H54 (cell line): ENCODE results near the gene ZNF620.
"Not testable (repeated sequence)": the region's sequence is repeated elsewhere in the genome, so short reads cannot be mapped to it uniquely, and the experiment has no call there.

ENCODE experiments used
- DNase-seq: peaks from one replicate; pipeline ENCODE4 v3.0.0; 2011; ENCODE audit warnings: low spot score, mixed read lengths; ENCODE audit not compliant: insufficient read length
- FAIRE-seq: peaks from 3 replicates; lab custom pipeline; 2011; peaks lifted over from hg19 to GRCh38; lab: Jason Lieb, UNC
- POLR2A ChIP-seq: IDR thresholded peaks from 2 replicates; pipeline ENCODE4 v1.6.1; 2011; ENCODE audit warnings: low read depth, mild to moderate bottlenecking, low read length

The ZNF620 gene

DNA sequence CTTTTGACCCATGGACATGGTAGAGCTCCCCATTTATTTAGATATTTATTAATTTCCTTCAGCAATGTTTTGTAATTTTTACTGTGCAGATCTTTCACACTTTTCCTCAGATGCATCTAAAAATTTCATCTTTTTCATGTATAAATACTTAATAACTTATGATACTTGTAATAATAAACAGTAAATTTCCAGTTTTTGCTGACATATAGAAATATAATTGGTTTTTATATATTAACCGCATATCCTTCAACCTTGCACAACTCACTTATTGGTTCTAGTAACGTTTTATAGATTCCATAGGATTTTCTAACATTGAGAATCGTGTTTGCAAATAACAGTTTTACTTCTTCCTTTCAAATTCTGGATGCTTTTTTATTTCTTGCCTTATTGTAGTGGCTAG lies 15.4 kb downstream of the ZNF620 start:
- FAIRE-seq (no peak), DNase-seq (no peak)
- TF ChIP-seq POLR2A = no peak

DNA sequence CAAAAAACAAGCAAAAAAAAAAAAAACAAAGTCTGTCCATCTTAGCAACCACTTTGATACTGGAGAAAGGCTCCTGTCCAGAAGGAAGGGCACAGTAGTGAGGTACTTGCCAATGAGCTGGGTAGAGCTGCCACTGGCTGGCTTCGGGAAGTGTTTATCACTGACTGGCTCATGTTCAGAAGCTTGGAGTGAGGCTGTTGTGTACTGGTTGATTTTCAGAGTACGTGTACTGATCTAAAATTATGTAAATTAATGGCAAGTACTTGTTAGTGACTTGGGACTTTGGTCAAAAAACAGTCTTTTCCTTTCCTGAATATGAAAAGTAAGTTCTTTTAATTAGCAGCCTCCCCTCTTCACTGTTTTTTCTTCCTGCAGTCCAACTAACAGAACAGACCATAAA lies 17.9 kb downstream of the ZNF620 start:
- TF ChIP-seq POLR2A = no peak
- DNase-seq (no peak), FAIRE-seq (no peak)

DNA sequence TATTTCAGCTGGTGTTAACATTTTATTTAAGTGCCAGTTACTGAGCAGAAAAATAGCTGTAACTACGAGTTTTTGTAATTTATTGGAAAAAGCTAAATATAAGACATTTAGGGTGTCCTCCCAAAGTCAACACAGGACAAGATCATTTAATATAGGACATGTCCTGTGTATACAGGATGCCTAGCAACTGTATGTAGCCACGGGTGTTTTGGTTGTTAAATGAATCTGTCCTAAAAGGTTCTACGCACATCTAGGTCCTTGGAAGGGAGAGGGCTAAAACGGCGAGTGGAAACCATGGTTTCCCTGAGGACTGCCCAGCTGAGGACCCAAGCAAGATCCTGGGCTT lies 18.4 kb downstream of the ZNF620 start:
- FAIRE-seq (no peak), DNase-seq (no peak)
- TF ChIP-seq POLR2A = no peak

DNA sequence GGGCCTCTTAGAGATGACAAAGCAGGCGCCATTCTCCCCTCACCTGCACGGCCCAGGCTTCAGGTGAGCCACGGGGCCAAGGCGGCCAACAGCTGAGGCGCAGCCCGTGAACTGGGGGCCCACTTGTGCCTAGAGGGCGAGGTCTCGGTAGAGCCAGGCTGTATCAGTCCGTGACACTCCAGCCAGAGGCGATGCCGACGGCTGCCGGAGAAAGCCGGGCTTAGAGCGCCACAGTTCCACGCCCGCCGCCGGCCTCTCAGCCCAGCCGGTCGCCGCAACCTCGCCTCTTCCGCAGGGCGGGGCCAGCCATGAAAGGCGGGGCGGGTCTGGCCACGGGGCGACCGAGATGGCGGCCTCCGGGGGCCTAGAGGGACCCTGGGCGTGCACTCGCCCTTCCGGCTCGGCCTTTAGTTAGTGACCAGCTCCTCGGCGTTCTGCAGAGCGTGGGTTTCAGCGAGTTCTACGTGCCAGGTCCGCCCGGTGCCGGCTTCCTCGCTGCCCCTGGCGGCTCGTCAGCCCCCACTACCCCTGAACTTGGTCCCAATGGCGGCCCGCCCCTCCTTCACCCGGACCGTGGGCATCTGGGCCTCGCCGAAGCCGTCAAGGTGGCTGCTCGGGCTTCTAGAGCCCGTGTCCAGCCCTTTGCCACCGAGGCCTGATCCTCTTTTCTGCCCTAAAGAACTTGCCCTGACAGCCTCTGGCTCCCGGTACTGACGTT lies 18.9 kb downstream of the ZNF620 start, which contains the start of gene ZNF621:
Gene ZNF621 (plus strand): TSS at position 393 of the 718 bp plus-strand sequence. CDS start 881 bp downstream, outside the sequence.
- peak; percentile 91 for TF ChIP-seq POLR2A
- FAIRE-seq (peak; percentile 85), DNase-seq (peak; percentile 89)

DNA sequence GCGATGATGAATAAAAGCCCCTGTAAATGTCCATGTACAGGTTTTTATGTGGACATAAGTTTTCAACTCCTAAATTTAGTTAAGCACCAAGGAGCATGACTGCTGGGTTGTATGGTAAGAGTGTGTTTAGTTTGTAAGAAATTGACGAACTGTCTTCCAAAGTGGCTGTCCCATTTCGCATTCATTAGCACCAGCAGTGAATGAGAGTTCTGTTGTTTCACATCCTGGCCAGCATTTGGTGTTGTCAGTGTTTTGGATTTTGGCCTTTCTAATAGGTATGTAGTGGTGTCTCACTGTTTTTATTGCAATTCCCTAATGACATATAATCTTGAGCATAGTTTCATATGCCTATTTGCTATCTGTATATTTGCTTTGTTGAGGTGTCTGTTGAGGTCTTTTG lies 22.6 kb downstream of the ZNF620 start:
- DNase-seq (no peak), FAIRE-seq (no peak)
- no peak for TF ChIP-seq POLR2A

DNA sequence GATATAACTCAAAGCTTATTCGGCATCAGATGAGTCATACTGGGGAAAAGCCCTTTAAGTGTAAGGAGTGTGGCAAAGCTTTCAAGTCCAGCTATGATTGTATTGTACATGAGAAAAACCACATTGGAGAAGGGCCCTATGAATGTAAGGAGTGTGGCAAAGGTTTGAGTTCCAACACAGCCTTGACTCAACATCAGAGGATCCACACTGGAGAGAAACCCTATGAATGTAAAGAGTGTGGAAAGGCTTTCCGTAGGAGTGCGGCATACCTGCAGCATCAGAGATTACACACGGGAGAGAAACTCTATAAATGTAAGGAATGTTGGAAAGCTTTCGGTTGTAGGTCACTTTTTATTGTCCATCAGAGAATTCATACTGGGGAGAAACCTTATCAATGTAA lies 26.4 kb downstream of the ZNF620 start:
- TF ChIP-seq POLR2A = no peak
- DNase-seq (no peak), FAIRE-seq (no peak)

DNA sequence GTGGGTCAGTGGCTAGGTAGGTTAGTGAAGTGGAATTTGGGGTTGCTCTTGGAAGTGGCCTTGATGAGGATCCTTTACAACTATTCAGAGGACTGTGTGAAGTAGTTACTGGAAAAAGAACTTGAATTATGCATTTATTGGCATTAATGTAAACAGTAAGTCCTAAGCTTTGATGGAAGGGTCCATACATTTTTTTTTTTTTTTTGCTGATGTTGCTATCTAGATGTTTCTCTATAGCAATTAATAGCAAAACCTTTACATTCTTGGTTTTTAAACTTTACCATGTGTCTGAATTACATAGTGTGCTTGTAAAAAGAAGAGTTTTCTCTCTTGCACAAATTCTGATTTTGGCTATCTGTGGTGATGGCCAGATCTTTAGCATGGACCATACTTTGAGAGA lies 28.4 kb downstream of the ZNF620 start:
- no peak for TF ChIP-seq POLR2A
- DNase-seq (no peak), FAIRE-seq (no peak)

DNA sequence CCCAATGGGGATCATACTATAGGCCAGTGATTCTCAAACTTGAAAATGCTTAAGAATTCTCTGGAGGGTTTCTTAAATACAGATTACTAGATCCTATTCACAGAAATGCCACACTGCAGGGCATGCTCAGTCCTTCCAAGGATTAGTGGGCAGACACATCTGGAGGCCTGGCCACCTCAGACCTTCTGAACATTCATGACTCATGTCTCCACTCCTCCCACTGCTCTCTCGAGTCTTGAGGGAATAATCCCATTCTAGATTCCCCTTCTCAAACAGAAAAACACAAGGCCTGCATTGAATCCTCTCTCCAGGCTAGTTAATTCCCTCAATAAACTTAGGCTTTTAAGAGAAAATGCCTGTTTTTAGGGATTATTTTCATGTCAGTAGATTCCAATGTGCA lies 41.0 kb downstream of the ZNF620 start:
- TF ChIP-seq POLR2A = no peak
- DNase-seq (peak; percentile 55), FAIRE-seq (peak; percentile 95)

DNA sequence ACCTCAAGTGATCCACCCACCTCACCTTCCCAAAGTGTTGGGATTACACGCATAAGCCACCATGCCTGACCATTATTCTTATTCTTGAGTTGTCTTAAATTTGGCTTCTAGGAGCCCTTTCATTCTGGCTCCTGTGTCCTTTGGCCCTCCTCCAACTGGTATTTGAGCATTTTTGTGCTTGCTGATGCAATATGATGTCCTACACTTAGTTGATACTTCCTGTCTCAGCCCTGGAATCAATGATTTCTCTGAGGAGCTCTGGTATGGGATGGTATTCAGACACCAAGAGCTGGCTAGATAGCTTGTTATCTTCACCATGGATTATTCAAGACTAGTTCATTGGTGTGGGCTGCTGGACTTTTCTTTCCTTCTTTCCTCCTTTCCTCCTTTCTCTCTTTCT lies 44.3 kb downstream of the ZNF620 start:
- FAIRE-seq = no peak
- DNase-seq = no peak
- no peak for TF ChIP-seq POLR2A

DNA sequence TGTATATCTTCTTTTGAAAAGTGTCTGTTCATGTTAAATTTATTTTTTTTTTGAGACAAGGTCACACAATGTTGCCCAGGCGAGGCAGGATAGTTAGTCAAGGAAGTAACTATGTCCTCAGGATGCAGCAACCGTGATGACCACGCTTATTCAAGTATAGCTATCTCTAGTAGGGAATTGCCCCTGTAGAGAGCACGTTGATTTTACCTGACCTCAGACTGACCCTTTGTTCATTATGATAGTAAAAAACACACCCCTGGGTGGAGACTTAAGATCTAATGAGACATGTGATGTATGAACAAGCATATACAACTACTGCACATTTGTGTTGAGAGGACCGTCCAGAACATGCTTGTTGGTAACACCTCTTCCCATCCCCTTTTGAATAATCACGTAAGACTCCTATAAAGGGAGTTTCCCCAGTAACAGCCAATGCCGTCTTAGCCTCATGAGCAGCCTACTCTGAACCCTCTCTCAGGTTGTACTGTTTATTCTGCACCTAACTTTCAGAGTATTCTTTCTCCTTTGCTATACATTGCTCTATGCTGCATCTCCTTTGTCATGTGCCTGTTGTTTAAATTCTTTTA lies 51.8 kb downstream of the ZNF620 start:
- TF ChIP-seq POLR2A = no peak
- DNase-seq (no peak), FAIRE-seq (no peak)

DNA sequence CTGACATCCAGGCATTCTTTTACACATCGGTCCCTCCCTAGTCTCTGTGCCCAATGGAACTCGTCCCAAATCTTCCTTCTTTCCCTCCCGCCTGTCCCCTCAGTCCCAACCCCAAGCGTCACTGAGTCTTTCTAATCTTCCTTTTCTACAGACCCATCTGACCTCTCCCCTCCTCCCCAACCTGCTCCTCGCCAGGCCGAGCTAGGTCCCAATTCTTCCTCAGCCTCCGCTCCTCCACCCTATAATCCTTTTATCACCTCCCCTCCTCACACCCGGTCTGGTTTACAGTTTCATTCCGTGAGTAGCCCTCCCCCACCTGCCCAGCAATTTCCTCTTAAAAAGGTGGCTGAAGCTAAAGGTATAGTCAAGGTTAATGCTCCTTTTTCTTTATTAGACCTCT lies 56.6 kb downstream of the ZNF620 start:
- not testable (repeated sequence) for DNase-seq, FAIRE-seq

DNA sequence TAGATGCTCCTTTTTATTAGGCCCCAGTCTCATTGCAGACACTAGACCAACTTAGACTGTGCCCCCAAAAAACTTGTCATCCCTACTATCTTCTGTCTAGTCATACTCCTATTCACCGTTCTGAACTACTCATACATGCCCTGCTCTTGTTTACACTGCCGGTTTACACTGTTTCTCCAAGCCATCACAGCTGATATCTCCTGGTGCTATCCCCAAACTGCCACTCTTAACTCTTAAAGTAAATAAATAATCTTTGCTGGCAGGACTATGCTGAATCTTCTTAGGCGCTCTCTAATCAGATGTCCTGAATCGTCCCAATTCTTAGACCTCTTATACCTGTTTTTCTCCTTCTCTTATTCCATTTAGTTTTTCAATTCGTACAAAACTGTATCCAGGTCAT lies 59.8 kb downstream of the ZNF620 start:
- DNase-seq, FAIRE-seq: not testable (repeated sequence)

DNA sequence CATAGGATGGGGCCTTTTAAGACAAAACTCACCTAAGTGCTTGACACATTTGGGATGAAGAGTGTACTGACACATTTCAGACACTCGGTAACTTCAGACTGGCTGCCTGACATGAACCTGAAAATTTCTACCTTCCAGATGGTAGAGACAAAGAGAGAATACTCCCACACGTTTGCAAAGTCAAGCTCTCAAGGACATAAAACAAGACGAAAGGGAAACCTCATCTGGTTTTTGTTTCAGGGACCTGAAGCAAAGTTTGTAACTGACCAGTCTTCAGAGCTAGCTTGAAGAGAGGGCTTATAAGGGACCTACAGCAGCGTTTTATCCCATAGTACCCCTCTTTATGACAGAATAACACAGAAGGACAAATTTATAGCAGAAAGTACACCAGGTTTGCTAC lies 60.9 kb downstream of the ZNF620 start:
- TF ChIP-seq POLR2A = no peak
- DNase-seq (no peak), FAIRE-seq (no peak)
